Measurements from ENCODE around the gene CDKN1A. TPM values are rescaled to one million over a fixed set of nuclear protein-coding genes. Genes with fewer than 3 reads are reported as not detected.

Gene CDKN1A
- total and polyA plus RNA-seq, 9 of the 15 experiments (the other 6 are each of a cell fraction or from before 2014, with no cell fraction given) = 0.25 to 8.1 (median 5.1) TPM

- no peak for TF ChIP-seq SMARCB1 (IDR thresholded peaks at IDR 0.05; ENCODE audit: insufficient read length, low read depth)
- TF ChIP-seq, protein P1, sequence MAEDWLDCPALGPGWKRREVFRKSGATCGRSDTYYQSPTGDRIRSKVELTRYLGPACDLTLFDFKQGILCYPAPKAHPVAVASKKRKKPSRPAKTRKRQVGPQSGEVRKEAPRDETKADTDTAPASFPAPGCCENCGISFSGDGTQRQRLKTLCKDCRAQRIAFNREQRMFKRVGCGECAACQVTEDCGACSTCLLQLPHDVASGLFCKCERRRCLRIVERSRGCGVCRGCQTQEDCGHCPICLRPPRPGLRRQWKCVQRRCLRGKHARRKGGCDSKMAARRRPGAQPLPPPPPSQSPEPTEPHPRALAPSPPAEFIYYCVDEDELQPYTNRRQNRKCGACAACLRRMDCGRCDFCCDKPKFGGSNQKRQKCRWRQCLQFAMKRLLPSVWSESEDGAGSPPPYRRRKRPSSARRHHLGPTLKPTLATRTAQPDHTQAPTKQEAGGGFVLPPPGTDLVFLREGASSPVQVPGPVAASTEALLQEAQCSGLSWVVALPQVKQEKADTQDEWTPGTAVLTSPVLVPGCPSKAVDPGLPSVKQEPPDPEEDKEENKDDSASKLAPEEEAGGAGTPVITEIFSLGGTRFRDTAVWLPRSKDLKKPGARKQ (CRISPR knock-in tag; IDR thresholded peaks at IDR 0.05) = peak; percentile 94
- TF ChIP-seq, protein P2, sequence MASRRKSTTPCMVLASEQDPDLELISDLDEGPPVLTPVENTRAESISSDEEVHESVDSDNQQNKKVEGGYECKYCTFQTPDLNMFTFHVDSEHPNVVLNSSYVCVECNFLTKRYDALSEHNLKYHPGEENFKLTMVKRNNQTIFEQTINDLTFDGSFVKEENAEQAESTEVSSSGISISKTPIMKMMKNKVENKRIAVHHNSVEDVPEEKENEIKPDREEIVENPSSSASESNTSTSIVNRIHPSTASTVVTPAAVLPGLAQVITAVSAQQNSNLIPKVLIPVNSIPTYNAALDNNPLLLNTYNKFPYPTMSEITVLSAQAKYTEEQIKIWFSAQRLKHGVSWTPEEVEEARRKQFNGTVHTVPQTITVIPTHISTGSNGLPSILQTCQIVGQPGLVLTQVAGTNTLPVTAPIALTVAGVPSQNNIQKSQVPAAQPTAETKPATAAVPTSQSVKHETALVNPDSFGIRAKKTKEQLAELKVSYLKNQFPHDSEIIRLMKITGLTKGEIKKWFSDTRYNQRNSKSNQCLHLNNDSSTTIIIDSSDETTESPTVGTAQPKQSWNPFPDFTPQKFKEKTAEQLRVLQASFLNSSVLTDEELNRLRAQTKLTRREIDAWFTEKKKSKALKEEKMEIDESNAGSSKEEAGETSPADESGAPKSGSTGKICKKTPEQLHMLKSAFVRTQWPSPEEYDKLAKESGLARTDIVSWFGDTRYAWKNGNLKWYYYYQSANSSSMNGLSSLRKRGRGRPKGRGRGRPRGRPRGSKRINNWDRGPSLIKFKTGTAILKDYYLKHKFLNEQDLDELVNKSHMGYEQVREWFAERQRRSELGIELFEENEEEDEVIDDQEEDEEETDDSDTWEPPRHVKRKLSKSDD (conservative IDR thresholded peaks at IDR 0.05; ENCODE audit: low read length) = no peak
- TF ChIP-seq DPF2 (IDR thresholded peaks at IDR 0.05) = peak; percentile 60
- peak; percentile 25; the same call in 1 of the 2 replicates for TF ChIP-seq GABPA (tag; conservative IDR thresholded peaks at IDR 0.05; ENCODE audit: low read depth)
- TF ChIP-seq FOXP4 (CRISPR knock-in tag; IDR thresholded peaks at IDR 0.05; ENCODE audit: borderline replicate concordance) = peak; percentile 25; the same call in 1 of the 2 replicates
- TF ChIP-seq CBX3 (IDR thresholded peaks at IDR 0.05; ENCODE audit: borderline replicate concordance in 1 of 2, low read length in 2 of 2) = no peak
- TF ChIP-seq JUND (IDR thresholded peaks at IDR 0.05; ENCODE audit: borderline replicate concordance, low read depth, low read length) = peak; percentile 63
- TF ChIP-seq JUND (tag; IDR thresholded peaks at IDR 0.05; ENCODE audit: borderline replicate concordance, low read depth, low read length) = peak; percentile 76; the same call in 2 of the 3 replicates
- TF ChIP-seq ZNF143 (CRISPR knock-in tag; IDR thresholded peaks at IDR 0.05) = peak; percentile 54
- TF ChIP-seq CBX5 (IDR thresholded peaks at IDR 0.05; ENCODE audit: borderline replicate concordance, low read depth) = no peak
- TF ChIP-seq TEAD1 (CRISPR knock-in tag; IDR thresholded peaks at IDR 0.05) = peak in 1 of 2 experiments; percentile 86; a peak in 2 of 4 replicates
- peak; percentile 67 for TF ChIP-seq ZBTB5 (IDR thresholded peaks at IDR 0.05)
- no peak for TF ChIP-seq MEF2A (IDR thresholded peaks at IDR 0.05; ENCODE audit: control insufficient read depth, low read depth, low read length)
- TF ChIP-seq ZNF778 (CRISPR knock-in tag; IDR thresholded peaks at IDR 0.05) = no peak
- TF ChIP-seq CREM (IDR thresholded peaks at IDR 0.05; ENCODE audit: low read depth) = peak; percentile 81
- no peak for TF ChIP-seq HEY1 (CRISPR knock-in tag; IDR thresholded peaks at IDR 0.05; ENCODE audit: borderline replicate concordance)
These were observed 17.6 kb upstream of the CDKN1A start (continued) for GRCh38 chr6:36660771-36661471.

Measured in K562 (cell line).